Keratinocyte (primary cell): ENCODE measurements around the gene CHID1.

Source experiments
- EZH2 ChIP-seq: IDR thresholded peaks from one replicate; pipeline ENCODE4 v1.6.1; 2012; ENCODE audit warnings: inconsistent platforms, mild to moderate bottlenecking, low read length, moderate library complexity
- TF ChIP-seq, protein P1 (sequence below), 3 experiments: IDR thresholded peaks in 1 of 3; conservative IDR thresholded peaks in 1 of 3; optimal IDR thresholded peaks in 1 of 3; 2 replicates in 2 of 3; 3 replicates in 1 of 3; pipeline versions ENCODE3 to v1.5.1; 2011; ENCODE audit warnings: low read length in 3 of 3, mild to moderate bottlenecking in 3 of 3, moderate library complexity in 2 of 3, control low read depth in 1 of 3, inconsistent platforms in 1 of 3; ENCODE audit not compliant: insufficient read depth in 2 of 3; ENCODE audit errors: extremely low read depth in 1 of 3

DNA sequence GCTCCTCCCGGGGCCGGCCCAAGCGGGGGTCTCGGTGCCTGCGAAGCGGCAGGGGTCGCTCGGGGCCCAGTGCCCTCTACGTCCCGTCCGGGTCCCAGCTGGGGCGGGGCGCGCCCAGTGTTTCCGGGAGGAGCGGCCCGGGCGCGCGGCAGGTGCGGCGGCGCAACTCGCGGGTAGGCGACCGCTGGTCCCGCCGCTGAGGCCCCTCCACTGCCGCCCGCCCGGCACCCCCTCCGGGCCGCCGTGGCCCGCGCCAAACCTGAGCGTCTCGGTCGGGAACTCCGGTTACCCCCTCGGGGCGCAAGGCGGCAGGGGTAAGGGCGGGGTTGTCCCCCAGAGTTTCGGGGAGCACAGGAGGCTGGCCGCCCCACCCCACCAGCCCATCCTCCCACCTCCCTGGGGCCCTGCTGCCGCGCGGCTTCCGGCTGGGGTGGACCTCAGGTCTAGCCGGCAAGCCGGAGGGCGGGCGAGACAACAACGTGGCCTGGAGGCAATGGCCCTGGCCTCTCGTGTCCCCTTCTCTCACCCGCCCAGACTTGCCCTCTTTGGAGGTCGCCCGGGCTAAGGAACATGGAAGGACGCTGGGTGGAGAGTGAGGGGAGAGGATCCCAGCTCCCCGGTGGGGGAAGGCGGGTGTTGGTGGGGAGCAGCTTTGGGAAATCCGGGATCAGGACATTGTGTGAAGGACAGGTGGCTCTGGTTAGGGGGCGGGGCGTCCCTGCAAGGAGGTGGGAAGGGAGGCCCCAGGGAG, 83.3 kb downstream of the CHID1 start:
- TF ChIP-seq, protein P1, sequence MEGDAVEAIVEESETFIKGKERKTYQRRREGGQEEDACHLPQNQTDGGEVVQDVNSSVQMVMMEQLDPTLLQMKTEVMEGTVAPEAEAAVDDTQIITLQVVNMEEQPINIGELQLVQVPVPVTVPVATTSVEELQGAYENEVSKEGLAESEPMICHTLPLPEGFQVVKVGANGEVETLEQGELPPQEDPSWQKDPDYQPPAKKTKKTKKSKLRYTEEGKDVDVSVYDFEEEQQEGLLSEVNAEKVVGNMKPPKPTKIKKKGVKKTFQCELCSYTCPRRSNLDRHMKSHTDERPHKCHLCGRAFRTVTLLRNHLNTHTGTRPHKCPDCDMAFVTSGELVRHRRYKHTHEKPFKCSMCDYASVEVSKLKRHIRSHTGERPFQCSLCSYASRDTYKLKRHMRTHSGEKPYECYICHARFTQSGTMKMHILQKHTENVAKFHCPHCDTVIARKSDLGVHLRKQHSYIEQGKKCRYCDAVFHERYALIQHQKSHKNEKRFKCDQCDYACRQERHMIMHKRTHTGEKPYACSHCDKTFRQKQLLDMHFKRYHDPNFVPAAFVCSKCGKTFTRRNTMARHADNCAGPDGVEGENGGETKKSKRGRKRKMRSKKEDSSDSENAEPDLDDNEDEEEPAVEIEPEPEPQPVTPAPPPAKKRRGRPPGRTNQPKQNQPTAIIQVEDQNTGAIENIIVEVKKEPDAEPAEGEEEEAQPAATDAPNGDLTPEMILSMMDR (optimal IDR thresholded peaks at IDR 0.05 in 1 of 3, IDR thresholded peaks at IDR 0.05 in 1 of 3, conservative IDR thresholded peaks at IDR 0.05 in 1 of 3; ENCODE audit: extremely low read depth in 1 of 3, insufficient read depth in 2 of 3, low read length in 3 of 3), result no peak
- peak; percentile 23 for TF ChIP-seq EZH2
